Peyer's patch (tissue), 4 donors: Measurements from ENCODE around the gene MEP1B.

Source experiments
- POLR2A ChIP-seq, 2 donors: fragments of 450-650 bp; IDR thresholded peaks; one replicate each; pipeline ENCODE4 v1.5.1; 2017; ENCODE audit warnings: antibody characterized with exemption in 2 of 2, mild to moderate bottlenecking in 2 of 2, moderate library complexity in 2 of 2
- TF ChIP-seq, protein P1 (sequence below), 6 experiments: fragments of 450-650 bp in 4 of 6; fragments of 200-600 bp in 2 of 6; sonication (generic) in 1 of 6; IDR thresholded peaks; one replicate each; pipeline ENCODE4 v1.5.1; 2017 to 2019; ENCODE audit warnings: antibody characterized with exemption in 6 of 6, mild to moderate bottlenecking in 3 of 6, moderate library complexity in 1 of 6

DNA sequence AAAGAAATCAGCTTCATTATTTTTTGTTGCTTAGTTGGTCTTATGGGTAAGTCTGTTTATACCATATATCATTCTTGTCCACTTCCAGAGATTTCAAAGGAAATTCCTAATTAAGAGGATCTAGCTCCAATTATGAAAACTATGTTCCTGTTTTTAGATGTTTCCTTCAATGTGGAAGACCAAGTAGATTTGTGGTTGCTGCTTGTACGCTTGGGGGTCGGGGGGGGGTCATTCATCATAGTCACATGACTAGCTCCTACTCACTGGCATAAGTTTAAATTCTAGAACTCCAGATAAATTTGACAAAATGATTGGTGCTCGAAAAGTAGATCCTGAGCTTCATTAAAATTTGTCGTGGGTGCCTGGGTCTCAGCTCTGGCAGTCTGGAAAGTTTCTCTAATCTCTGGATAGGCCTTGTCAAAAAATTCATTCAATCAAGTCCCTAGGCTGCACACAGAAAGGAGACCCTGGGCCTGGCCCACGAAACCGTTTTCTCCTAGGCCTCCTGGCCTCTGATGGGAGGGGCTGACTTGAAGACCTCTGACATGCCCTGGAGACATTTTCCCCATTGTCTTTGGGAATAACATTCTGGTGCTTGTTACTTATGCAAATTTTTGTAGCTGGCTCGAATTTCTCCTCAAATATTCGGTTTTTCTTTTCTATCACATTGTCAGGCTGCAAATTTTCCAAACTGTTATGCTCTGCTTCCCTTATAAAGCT, 62.5 kb downstream of the MEP1B start:
- TF ChIP-seq, protein P1, sequence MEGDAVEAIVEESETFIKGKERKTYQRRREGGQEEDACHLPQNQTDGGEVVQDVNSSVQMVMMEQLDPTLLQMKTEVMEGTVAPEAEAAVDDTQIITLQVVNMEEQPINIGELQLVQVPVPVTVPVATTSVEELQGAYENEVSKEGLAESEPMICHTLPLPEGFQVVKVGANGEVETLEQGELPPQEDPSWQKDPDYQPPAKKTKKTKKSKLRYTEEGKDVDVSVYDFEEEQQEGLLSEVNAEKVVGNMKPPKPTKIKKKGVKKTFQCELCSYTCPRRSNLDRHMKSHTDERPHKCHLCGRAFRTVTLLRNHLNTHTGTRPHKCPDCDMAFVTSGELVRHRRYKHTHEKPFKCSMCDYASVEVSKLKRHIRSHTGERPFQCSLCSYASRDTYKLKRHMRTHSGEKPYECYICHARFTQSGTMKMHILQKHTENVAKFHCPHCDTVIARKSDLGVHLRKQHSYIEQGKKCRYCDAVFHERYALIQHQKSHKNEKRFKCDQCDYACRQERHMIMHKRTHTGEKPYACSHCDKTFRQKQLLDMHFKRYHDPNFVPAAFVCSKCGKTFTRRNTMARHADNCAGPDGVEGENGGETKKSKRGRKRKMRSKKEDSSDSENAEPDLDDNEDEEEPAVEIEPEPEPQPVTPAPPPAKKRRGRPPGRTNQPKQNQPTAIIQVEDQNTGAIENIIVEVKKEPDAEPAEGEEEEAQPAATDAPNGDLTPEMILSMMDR (IDR thresholded peaks at IDR 0.05): no peak
- TF ChIP-seq POLR2A (IDR thresholded peaks at IDR 0.05): no peak
